Liver (tissue), 9 donors: ENCODE results near the gene IRX6. TPM values are rescaled to one million over a fixed set of nuclear protein-coding genes. Genes with fewer than 3 reads are reported as not detected.

Source experiments
- DNase-seq: peaks from one replicate; pipeline ENCODE4 v3.0.0-alpha.2; 2017; ENCODE audit warnings: low spot score
- H3K27ac ChIP-seq, 2 donors: one replicate each; pipeline ENCODE4 v1.7.0; 2013; ENCODE audit warnings: inconsistent platforms in 2 of 2, low read length in 2 of 2, control low read depth in 1 of 2, low read depth in 1 of 2, mild to moderate bottlenecking in 1 of 2
- H3K27me3 ChIP-seq, 4 donors: one replicate each; pipeline versions ENCODE4 v1.6.1 to v1.7.0; 2013; ENCODE audit warnings: low read length in 3 of 4, inconsistent platforms in 1 of 4, mild to moderate bottlenecking in 1 of 4, moderate library complexity in 1 of 4; ENCODE audit not compliant: control insufficient read depth in 4 of 4, insufficient read depth in 4 of 4
- H3K36me3 ChIP-seq, 4 donors: one replicate each; pipeline versions ENCODE4 v1.6.1 to v1.7.0; 2013; ENCODE audit warnings: low read length in 3 of 4, mild to moderate bottlenecking in 3 of 4, low read depth in 1 of 4, moderate library complexity in 1 of 4; ENCODE audit not compliant: control insufficient read depth in 4 of 4, insufficient read depth in 3 of 4
- H3K4me1 ChIP-seq, 4 donors: one replicate each; pipeline versions ENCODE4 v1.6.1 to v1.7.0; 2013; ENCODE audit warnings: low read length in 3 of 4, mild to moderate bottlenecking in 3 of 4, moderate library complexity in 1 of 4; ENCODE audit not compliant: control insufficient read depth in 4 of 4, insufficient read depth in 4 of 4
- H3K4me3 ChIP-seq, 3 donors: one replicate each; pipeline versions ENCODE4 v1.6.1 to v1.7.0; 2013; ENCODE audit warnings: low read length in 3 of 3, control low read depth in 1 of 3, low read depth in 1 of 3, mild to moderate bottlenecking in 1 of 3
- H3K9ac ChIP-seq, 2 donors: one replicate each; pipeline ENCODE4 v1.7.0; 2013; ENCODE audit warnings: low read length in 2 of 2, mild to moderate bottlenecking in 2 of 2, moderate library complexity in 2 of 2, control low read depth in 1 of 2, low read depth in 1 of 2
- H3K9me3 ChIP-seq, 4 donors: one replicate each; pipeline versions ENCODE4 v1.6.1 to v1.7.0; 2013; ENCODE audit warnings: low read length in 3 of 4; ENCODE audit not compliant: control insufficient read depth in 4 of 4
- ATF3 ChIP-seq: IDR thresholded peaks from 2 replicates; pipeline ENCODE4 v1.6.1; 2016; ENCODE audit warnings: antibody characterized with exemption
- EGR1 ChIP-seq, 2 donors: IDR thresholded peaks; 2 replicates each; pipeline ENCODE4 v1.6.1; 2016 to 2018; ENCODE audit warnings: antibody characterized with exemption in 2 of 2, low read depth in 2 of 2
- FOXA1 ChIP-seq: IDR thresholded peaks from 2 replicates; pipeline ENCODE4 v1.6.1; 2016; ENCODE audit warnings: antibody characterized with exemption
- FOXA2 ChIP-seq: IDR thresholded peaks from 2 replicates; pipeline ENCODE4 v1.6.1; 2016; ENCODE audit warnings: antibody characterized with exemption
- GABPA ChIP-seq, 2 donors: IDR thresholded peaks in 1 of 2; conservative IDR thresholded peaks in 1 of 2; 2 replicates each; pipeline ENCODE4 v1.6.1; 2016; ENCODE audit warnings: antibody characterized with exemption in 2 of 2, mild to moderate bottlenecking in 1 of 2, moderate library complexity in 1 of 2
- HNF4A ChIP-seq, 2 donors: conservative IDR thresholded peaks; 2 replicates each; pipeline ENCODE4 v1.6.1; 2016; ENCODE audit warnings: antibody characterized with exemption in 2 of 2, mild to moderate bottlenecking in 2 of 2
- HNF4G ChIP-seq: IDR thresholded peaks from 2 replicates; pipeline ENCODE4 v1.6.1; 2016; ENCODE audit warnings: antibody characterized with exemption
- JUND ChIP-seq, 2 donors: IDR thresholded peaks; 2 replicates each; pipeline ENCODE4 v1.6.1; 2016; ENCODE audit warnings: antibody characterized with exemption in 2 of 2
- NR2F2 ChIP-seq: IDR thresholded peaks from 2 replicates; pipeline ENCODE4 v1.6.1; 2016; ENCODE audit warnings: antibody characterized with exemption
- RAD21 ChIP-seq, 2 donors: IDR thresholded peaks; 2 replicates each; pipeline ENCODE4 v1.6.1; 2016; ENCODE audit warnings: antibody characterized with exemption in 2 of 2, mild to moderate bottlenecking in 2 of 2
- REST ChIP-seq: IDR thresholded peaks from 2 replicates; pipeline ENCODE4 v1.6.1; 2016; ENCODE audit warnings: antibody characterized with exemption, mild to moderate bottlenecking
- RXRA ChIP-seq, 2 donors: IDR thresholded peaks; 2 replicates each; pipeline ENCODE4 v1.6.1; 2017 to 2018; ENCODE audit warnings: antibody characterized with exemption in 2 of 2, mild to moderate bottlenecking in 1 of 2
- SP1 ChIP-seq: IDR thresholded peaks from 2 replicates; pipeline ENCODE4 v1.6.1; 2018; ENCODE audit warnings: antibody characterized with exemption, mild to moderate bottlenecking
- TAF1 ChIP-seq: conservative IDR thresholded peaks from 2 replicates; pipeline ENCODE4 v1.6.1; 2016; ENCODE audit warnings: antibody characterized with exemption, mild to moderate bottlenecking
- YY1 ChIP-seq: IDR thresholded peaks from 2 replicates; pipeline ENCODE4 v1.6.1; 2016; ENCODE audit warnings: antibody characterized with exemption, mild to moderate bottlenecking
- WGBS: extraction: QIAGEN DNeasy Blood & Tissue Kit; methylation state at CpG from one replicate; pipeline ENCODE4 v1.1.7; 2013; 5-methylcytosine and 5-hydroxymethylcytosine counted together
- polyA plus RNA-seq, 2 donors: library from polyadenylated mRNA; stranded (reverse) in 1 of 2; unstranded in 1 of 2; fragments of 200-250 nt in 1 of 2; fragments of >200 nt in 1 of 2; fragmentation: Nextera tagmentation in 1 of 2; extraction: Ambion mirVana in 1 of 2; gene quantifications; one replicate each; pipeline versions ENCODE4 v1.2.1 to v1.2.3, GENCODE V29; 2013 to 2015
- total RNA-seq, 2 donors: library from RNA; depleted of rRNA; stranded (reverse); fragments of >200 nt; gene quantifications; one replicate each; pipeline ENCODE4 v1.2.3, GENCODE V29; 2014
- TF ChIP-seq, protein P1 (sequence below): IDR thresholded peaks from 2 replicates; pipeline ENCODE4 v1.6.1; 2016; ENCODE audit warnings: antibody characterized with exemption
- TF ChIP-seq, protein P2 (sequence below): fragments of 150-350 bp; IDR thresholded peaks from 2 replicates; pipeline ENCODE4 v1.5.1; 2017; ENCODE audit warnings: improper control_type of control experiment, low read depth, low read length; ENCODE audit not compliant: missing input control
- TF ChIP-seq, protein P3 (sequence below): IDR thresholded peaks from 2 replicates; pipeline ENCODE4 v1.6.1; 2016; ENCODE audit warnings: antibody characterized with exemption
- donor health status: healthy.
- donor health status: healthy.
- donor health status: healthy.
- donor health status: healthy.
- donor health status: healthy.

The IRX6 gene
- total and polyA plus RNA-seq, 4 donors: not detected

- TF ChIP-seq RXRA (IDR thresholded peaks at IDR 0.05): no peak
- TF ChIP-seq, protein P1, sequence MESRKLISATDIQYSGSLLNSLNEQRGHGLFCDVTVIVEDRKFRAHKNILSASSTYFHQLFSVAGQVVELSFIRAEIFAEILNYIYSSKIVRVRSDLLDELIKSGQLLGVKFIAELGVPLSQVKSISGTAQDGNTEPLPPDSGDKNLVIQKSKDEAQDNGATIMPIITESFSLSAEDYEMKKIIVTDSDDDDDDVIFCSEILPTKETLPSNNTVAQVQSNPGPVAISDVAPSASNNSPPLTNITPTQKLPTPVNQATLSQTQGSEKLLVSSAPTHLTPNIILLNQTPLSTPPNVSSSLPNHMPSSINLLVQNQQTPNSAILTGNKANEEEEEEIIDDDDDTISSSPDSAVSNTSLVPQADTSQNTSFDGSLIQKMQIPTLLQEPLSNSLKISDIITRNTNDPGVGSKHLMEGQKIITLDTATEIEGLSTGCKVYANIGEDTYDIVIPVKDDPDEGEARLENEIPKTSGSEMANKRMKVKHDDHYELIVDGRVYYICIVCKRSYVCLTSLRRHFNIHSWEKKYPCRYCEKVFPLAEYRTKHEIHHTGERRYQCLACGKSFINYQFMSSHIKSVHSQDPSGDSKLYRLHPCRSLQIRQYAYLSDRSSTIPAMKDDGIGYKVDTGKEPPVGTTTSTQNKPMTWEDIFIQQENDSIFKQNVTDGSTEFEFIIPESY: no peak
- TF ChIP-seq TAF1: no peak
- no peak for TF ChIP-seq NR2F2
- TF ChIP-seq ATF3: no peak
- no peak for TF ChIP-seq RAD21 (IDR thresholded peaks at IDR 0.05)
- no peak for TF ChIP-seq JUND (IDR thresholded peaks at IDR 0.05)
- TF ChIP-seq HNF4G: no peak
- TF ChIP-seq, protein P2, sequence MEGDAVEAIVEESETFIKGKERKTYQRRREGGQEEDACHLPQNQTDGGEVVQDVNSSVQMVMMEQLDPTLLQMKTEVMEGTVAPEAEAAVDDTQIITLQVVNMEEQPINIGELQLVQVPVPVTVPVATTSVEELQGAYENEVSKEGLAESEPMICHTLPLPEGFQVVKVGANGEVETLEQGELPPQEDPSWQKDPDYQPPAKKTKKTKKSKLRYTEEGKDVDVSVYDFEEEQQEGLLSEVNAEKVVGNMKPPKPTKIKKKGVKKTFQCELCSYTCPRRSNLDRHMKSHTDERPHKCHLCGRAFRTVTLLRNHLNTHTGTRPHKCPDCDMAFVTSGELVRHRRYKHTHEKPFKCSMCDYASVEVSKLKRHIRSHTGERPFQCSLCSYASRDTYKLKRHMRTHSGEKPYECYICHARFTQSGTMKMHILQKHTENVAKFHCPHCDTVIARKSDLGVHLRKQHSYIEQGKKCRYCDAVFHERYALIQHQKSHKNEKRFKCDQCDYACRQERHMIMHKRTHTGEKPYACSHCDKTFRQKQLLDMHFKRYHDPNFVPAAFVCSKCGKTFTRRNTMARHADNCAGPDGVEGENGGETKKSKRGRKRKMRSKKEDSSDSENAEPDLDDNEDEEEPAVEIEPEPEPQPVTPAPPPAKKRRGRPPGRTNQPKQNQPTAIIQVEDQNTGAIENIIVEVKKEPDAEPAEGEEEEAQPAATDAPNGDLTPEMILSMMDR: no peak
- TF ChIP-seq, protein P3, sequence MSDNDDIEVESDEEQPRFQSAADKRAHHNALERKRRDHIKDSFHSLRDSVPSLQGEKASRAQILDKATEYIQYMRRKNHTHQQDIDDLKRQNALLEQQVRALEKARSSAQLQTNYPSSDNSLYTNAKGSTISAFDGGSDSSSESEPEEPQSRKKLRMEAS: no peak
- no peak for TF ChIP-seq REST
- TF ChIP-seq FOXA1: no peak
- TF ChIP-seq EGR1 (IDR thresholded peaks at IDR 0.05; ENCODE audit: low read depth in 2 of 2): no peak
- TF ChIP-seq SP1: no peak
- TF ChIP-seq FOXA2: no peak
- no peak for TF ChIP-seq GABPA (IDR thresholded peaks at IDR 0.05 in 1 of 2, conservative IDR thresholded peaks at IDR 0.05 in 1 of 2)
- no peak for TF ChIP-seq HNF4A (conservative IDR thresholded peaks at IDR 0.05)
- no peak for TF ChIP-seq YY1
- Histone ChIP-seq H3K27me3 (peaks cover 0 to 2% (median 0%) of the 10 kb centered on the region in 4 donors), H3K4me1 (peaks cover 0 to 2% (median 0%) of the 10 kb centered on the region in 4 donors), H3K9ac (no peak overlapping the region), H3K9me3 (no peaks in the 10 kb centered on the region), H3K27ac (no peak overlapping the region), H3K36me3 (no peaks in the 10 kb centered on the region), H3K4me3 (no peak overlapping the region)
- no peak for DNase-seq
- 77% methylated on average over 6 of the region's 6 CpGs for WGBS
Measured at GRCh38 chr16:55279598-55279997, 44.4 kb upstream of the IRX6 start.
